NCI-H748 (cell line): Measurements from ENCODE around the gene NFRKB.
"Not testable (repeated sequence)": the region's sequence is repeated elsewhere in the genome, so short reads cannot be mapped to it uniquely, and the experiment has no call there.

Source experiments
- DNase-seq: peaks from one replicate; lab custom pipeline; 2025; ENCODE audit not compliant: unreplicated experiment; lab: John Stamatoyannopoulos, UW

NFRKB gene

GRCh38 chr11:129894278-129895125 is 876 bp downstream of the NFRKB start:
- no peak for DNase-seq

- DNase-seq, result no peak
These were observed 6.9 kb downstream of the NFRKB start for GRCh38 chr11:129888451-129888850.

- no peak for DNase-seq
These were observed 10.0 kb downstream of the NFRKB start for GRCh38 chr11:129885381-129885780.

GRCh38 chr11:129884581-129884980 is 10.8 kb downstream of the NFRKB start:
- no peak for DNase-seq

GRCh38 chr11:129881570-129882170 is 13.7 kb downstream of the NFRKB start:
- peak; percentile 9 for DNase-seq

- DNase-seq, result no peak
These were observed 15.1 kb downstream of the NFRKB start for GRCh38 chr11:129880311-129880710.

- DNase-seq, result no peak
These were observed 23.5 kb downstream of the NFRKB start for GRCh38 chr11:129871914-129872313.

GRCh38 chr11:129868626-129869025 is 26.8 kb downstream of the NFRKB start:
- DNase-seq, result not testable (repeated sequence)

- no peak for DNase-seq
These were observed 29.1 kb downstream of the NFRKB start for GRCh38 chr11:129866311-129866710.

- DNase-seq, result no peak
These were observed 29.7 kb downstream of the NFRKB start for GRCh38 chr11:129865701-129866100.

GRCh38 chr11:129864811-129865210 is 30.6 kb downstream of the NFRKB start:
- DNase-seq, result no peak

GRCh38 chr11:129861702-129862522 is 33.5 kb downstream of the NFRKB start:
- no peak for DNase-seq

GRCh38 chr11:129856036-129856435 is 39.3 kb downstream of the NFRKB start:
- no peak for DNase-seq

GRCh38 chr11:129855086-129855485 is 40.3 kb downstream of the NFRKB start:
- no peak for DNase-seq

- DNase-seq, result peak; percentile 36
These were observed 41.1 kb downstream of the NFRKB start for GRCh38 chr11:129854232-129854805.

- DNase-seq, result peak; percentile 95
These were observed 41.7 kb downstream of the NFRKB start for GRCh38 chr11:129853518-129854231.

- DNase-seq, result peak; percentile 17
These were observed 43.1 kb downstream of the NFRKB start for GRCh38 chr11:129852125-129852740.

- DNase-seq, result no peak
These were observed 45.8 kb downstream of the NFRKB start for GRCh38 chr11:129849447-129850130.

- not testable (repeated sequence) for DNase-seq
These were observed 48.0 kb downstream of the NFRKB start for GRCh38 chr11:129847361-129847760.
